Mononuclear cell (primary cell): ENCODE measurements around the gene GABBR2. TPM values are rescaled to one million over a fixed set of nuclear protein-coding genes. Genes with fewer than 3 reads are reported as not detected.

Experiments
- H3K27me3 ChIP-seq: 2 replicates; pipeline ENCODE4 v1.6.0; 2011; ENCODE audit warnings: low read length, control low read depth; ENCODE audit not compliant: insufficient read depth
- H3K4me1 ChIP-seq: 2 replicates; pipeline ENCODE4 v1.5.1; 2011; ENCODE audit warnings: mild to moderate bottlenecking, low read length, control low read depth; ENCODE audit not compliant: insufficient read depth
- H3K4me3 ChIP-seq: 2 replicates; pipeline ENCODE4 v1.5.1; 2011; ENCODE audit warnings: mild to moderate bottlenecking, low read length, moderate library complexity
- H3K9me3 ChIP-seq: 2 replicates; pipeline ENCODE4 v1.5.1; 2011; ENCODE audit warnings: low read depth, mild to moderate bottlenecking, control low read depth, low read length
- total RNA-seq: library from RNA; depleted of rRNA; stranded (reverse); fragments of >200 nt; gene quantifications from one replicate; pipeline ENCODE4 v1.2.3, GENCODE V29; 2012

The GABBR2 gene
- total RNA-seq, 1 donor: under 0.01 TPM

DNA sequence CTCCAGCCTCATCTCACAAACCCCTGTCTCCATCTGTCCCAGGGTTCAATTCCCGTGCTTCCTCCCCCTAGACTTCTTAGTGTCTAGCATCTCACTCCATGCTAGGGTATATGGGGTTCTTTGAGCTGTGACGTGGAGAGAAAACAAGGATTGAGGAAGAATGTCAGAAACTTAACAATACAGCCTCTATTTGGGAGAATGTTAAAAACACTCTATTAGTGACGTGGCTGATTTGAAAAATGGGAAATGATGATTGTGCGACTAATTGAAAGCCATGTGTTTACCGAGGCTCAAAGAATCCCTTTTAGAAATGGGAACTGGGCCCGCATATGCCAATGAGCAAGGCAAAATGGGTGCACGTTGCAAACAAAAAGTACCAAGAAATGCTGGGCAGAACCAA lies 380.6 kb downstream of the GABBR2 start:
- no peaks in the 10 kb centered on the region for H3K27me3 ChIP-seq
- H3K4me1 ChIP-seq: no peaks in the 10 kb centered on the region
- no peaks in the 10 kb centered on the region for H3K9me3 ChIP-seq
- no peak overlapping the region for H3K4me3 ChIP-seq

DNA sequence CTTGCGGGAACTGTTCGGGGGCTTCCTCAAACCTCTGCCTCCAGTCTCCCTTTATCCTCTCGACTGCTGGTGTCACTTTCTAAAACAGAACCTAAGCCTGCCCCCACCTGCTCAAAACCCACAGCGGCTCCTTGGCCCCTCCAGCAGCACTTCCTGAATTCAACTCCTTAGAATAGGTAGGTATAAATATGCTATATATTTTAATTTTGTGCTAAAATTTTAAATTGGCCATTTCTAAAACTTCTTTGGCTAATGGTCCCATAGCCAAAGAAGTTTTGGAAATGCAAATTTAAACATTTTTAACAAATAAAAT lies 381.5 kb downstream of the GABBR2 start:
- Histone ChIP-seq H3K27me3 (no peaks in the 10 kb centered on the region), H3K4me1 (no peaks in the 10 kb centered on the region), H3K9me3 (no peaks in the 10 kb centered on the region), H3K4me3 (no peak overlapping the region)

GRCh38 chr9:98326459-98327248 lies 382.1 kb downstream of the GABBR2 start:
- Histone ChIP-seq H3K9me3 (no peaks in the 10 kb centered on the region), H3K4me1 (no peaks in the 10 kb centered on the region), H3K27me3 (no peaks in the 10 kb centered on the region)

GRCh38 chr9:98324801-98325200 lies 383.9 kb downstream of the GABBR2 start:
- no peak overlapping the region for H3K4me3 ChIP-seq
- no peaks in the 10 kb centered on the region for H3K4me1 ChIP-seq
- no peaks in the 10 kb centered on the region for H3K27me3 ChIP-seq
- H3K9me3 ChIP-seq: no peaks in the 10 kb centered on the region

More at GRCh38 chr9:98326459-98327248, 382.1 kb downstream of the GABBR2 start:
- no peak overlapping the region for H3K4me3 ChIP-seq

DNA sequence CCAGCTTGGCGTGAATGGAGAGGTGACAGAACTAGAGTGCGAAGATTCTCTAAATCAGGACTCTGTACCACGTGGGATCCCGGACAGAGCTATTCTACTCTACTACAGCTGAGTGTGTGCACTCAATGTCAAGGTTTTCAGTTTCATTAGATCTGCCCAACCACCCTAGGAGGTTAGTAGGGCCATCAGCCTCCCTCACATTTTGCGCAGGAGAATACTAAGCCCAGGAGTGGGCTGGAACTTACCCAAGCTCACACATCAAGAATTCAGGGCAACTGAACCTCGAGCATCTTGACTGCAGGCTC lies 385.0 kb downstream of the GABBR2 start:
- H3K9me3 ChIP-seq: no peaks in the 10 kb centered on the region
- H3K27me3 ChIP-seq: no peaks in the 10 kb centered on the region
- H3K4me3 ChIP-seq: no peak overlapping the region
- no peaks in the 10 kb centered on the region for H3K4me1 ChIP-seq

DNA sequence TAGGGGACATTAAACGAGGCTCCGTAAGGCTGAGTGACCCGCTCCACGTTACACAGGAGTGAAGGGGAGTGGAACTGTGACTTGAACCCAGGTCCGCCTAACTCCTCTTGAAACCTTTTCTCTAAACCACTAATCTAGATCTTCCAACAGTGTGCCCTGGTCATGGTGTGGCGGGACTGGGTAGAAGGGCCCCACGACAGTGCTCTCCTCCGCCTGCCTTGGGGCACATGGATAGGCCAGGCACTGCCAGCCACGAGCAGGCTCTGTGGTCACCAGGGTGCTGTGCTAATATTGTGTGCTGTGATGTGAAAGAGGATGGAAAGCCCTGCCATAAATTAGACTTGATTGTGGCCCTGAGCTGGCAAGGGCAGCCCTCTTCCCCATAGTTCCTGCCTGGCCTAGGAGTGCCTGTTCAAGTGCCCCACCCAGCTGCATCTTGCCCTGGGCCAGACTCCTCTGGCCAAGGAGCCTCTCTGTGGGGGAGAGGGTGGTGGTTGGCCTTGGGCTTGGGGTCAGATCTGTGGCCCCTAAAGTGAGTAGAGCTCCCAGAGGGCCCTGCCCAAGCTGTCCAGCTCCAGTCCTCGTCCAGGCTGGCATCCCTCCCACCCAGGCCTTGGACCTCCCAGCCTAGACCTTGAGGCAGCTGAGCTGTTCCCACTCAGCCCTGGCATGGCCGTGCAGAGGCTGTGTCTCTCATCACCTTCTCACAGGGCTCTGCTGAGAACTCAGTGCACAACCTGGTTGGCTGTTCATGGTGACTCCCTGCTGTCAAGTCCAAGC lies 385.5 kb downstream of the GABBR2 start:
- no peaks in the 10 kb centered on the region for H3K27me3 ChIP-seq
- no peaks in the 10 kb centered on the region for H3K9me3 ChIP-seq
- H3K4me3 ChIP-seq: no peak overlapping the region
- H3K4me1 ChIP-seq: no peaks in the 10 kb centered on the region

- Histone ChIP-seq H3K4me1 (no peaks in the 10 kb centered on the region), H3K27me3 (no peaks in the 10 kb centered on the region), H3K4me3 (no peak overlapping the region), H3K9me3 (no peaks in the 10 kb centered on the region)
Observed at GRCh38 chr9:98321269-98321668, 387.5 kb downstream of the GABBR2 start.

DNA sequence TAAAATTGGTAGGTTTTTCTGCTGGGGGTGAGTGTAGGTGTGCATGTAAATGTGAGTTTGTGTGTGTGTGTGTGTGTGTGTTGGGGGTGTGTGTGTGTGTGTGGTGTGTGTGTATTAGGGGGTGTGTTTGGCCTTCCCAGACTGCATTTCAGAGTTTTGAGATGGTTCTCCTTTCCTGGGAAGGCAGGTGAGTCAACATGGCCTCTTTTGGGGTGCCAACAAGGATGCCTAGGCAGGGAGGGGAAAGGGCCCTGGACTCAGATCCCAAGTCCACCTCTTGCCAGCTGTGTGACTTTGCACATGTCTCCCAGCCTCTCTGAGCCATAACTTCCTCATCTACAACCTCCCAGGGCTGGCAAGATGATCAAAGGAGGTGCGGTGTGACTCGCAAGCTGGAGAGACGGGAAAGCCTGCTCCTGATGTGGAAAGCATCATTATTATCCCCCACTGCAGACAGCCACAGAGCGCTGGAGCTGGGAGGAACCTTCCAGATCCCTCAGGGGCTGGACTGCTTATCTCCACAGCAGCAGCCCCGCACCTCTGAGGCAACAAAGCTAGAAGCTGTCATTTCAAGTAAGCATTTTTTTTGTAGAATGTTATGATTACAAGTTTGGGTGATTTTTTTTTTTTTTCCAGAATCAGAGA lies 389.8 kb downstream of the GABBR2 start:
- Histone ChIP-seq H3K27me3 (no peaks in the 10 kb centered on the region), H3K4me3 (no peak overlapping the region), H3K9me3 (no peaks in the 10 kb centered on the region), H3K4me1 (peaks cover 15% of the 10 kb centered on the region)

GRCh38 chr9:98318041-98318790 lies 390.5 kb downstream of the GABBR2 start:
- H3K4me1 ChIP-seq: peaks cover 16% of the 10 kb centered on the region
- no peaks in the 10 kb centered on the region for H3K9me3 ChIP-seq
- H3K4me3 ChIP-seq: no peak overlapping the region
- no peaks in the 10 kb centered on the region for H3K27me3 ChIP-seq

GRCh38 chr9:98317134-98317857 lies 391.4 kb downstream of the GABBR2 start:
- Histone ChIP-seq H3K4me3 (no peak overlapping the region), H3K9me3 (no peaks in the 10 kb centered on the region), H3K27me3 (no peaks in the 10 kb centered on the region), H3K4me1 (peaks cover 16% of the 10 kb centered on the region)

DNA sequence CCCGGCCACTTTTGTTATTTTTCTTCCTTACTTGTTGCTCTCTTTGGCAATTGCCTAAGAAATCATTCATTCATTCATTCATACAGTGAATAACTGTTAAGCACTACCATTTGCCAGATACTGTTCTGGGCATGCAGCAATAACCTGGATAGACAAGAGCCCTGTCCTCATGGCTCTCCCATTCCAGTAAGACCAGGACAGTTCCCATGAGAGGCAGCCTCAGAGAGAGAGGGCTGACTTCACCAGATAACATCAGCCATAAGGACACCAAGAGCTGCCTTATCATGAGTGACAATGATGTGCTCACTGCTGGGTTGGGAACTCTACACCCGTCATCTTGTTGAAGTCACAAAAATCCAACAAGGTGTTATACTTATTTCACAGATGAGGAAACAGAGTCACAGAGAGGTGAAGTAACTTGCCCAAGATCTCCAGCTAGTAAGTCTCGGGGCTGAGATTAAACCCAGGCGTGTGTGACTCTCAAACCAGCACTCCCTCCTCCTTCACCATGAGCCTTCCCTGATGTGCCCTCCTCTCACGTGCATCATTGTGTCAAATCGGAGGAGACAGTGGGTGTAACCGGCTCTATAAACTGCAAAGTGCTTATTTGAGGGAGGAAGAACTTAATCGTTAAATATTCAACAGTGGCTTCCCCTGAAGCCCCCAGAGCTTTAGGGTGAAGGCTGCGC lies 392.1 kb downstream of the GABBR2 start:
- Histone ChIP-seq H3K4me3 (no peak overlapping the region), H3K4me1 (peaks cover 16% of the 10 kb centered on the region), H3K9me3 (no peaks in the 10 kb centered on the region), H3K27me3 (no peaks in the 10 kb centered on the region)

DNA sequence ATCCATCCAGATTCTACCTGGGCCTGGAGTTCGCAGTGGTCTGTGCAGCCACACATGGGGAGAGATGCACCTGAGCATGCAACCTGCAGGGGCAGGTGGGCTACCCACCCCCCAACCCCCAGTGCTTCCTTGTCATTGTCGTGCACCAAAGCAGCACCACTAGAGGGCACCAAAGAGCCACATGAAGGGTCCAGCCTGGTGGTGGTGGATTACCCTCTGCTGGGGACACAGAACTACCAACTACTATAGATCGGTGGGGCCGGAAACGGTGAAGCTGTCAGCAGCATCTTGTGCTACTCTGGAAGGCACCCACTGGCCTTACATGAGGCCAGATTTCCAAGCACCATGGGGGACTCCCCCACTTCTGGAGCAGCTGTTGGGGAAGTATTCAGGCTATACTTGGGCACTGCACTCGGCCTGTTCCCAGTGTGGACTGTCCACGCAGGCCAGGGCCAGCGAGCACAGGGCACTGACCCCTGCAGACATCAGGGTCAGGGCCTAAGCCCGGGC lies 393.1 kb downstream of the GABBR2 start:
- peaks cover 16% of the 10 kb centered on the region for H3K4me1 ChIP-seq
- no peaks in the 10 kb centered on the region for H3K27me3 ChIP-seq
- no peak overlapping the region for H3K4me3 ChIP-seq

GRCh38 chr9:98315067-98315453 lies 393.7 kb downstream of the GABBR2 start:
- H3K4me1 ChIP-seq: peaks cover 16% of the 10 kb centered on the region

More for the DNA sequence above, 393.1 kb downstream of the GABBR2 start:
- H3K9me3 ChIP-seq: no peaks in the 10 kb centered on the region

More at GRCh38 chr9:98315067-98315453, 393.7 kb downstream of the GABBR2 start:
- Histone ChIP-seq H3K27me3 (no peaks in the 10 kb centered on the region), H3K9me3 (no peaks in the 10 kb centered on the region), H3K4me3 (no peak overlapping the region)
